ENCODE measurements around the gene PRAF2. TPM values are rescaled to one million over a fixed set of nuclear protein-coding genes. Genes with fewer than 3 reads are reported as not detected.

PRAF2 gene
- total and polyA plus RNA-seq, 9 of the 15 experiments (the other 6 are each of a cell fraction or from before 2014, with no cell fraction given), result 0.24 to 5.7 (median 2.0) TPM

GRCh38 chrX:49100704-49101628 is 27.2 kb upstream of the PRAF2 start (continued):
- no peak for TF ChIP-seq ZMIZ1 (IDR thresholded peaks at IDR 0.05; ENCODE audit: low read depth in 2 of 2, low read length in 2 of 2)
- no peak for TF ChIP-seq ZNF124 (CRISPR knock-in tag; IDR thresholded peaks at IDR 0.05)
- no peak for TF ChIP-seq CBFA2T2 (conservative IDR thresholded peaks at IDR 0.05)
- no peak for TF ChIP-seq PHF20 (IDR thresholded peaks at IDR 0.05; ENCODE audit: partially characterized antibody)
- TF ChIP-seq, protein P1, sequence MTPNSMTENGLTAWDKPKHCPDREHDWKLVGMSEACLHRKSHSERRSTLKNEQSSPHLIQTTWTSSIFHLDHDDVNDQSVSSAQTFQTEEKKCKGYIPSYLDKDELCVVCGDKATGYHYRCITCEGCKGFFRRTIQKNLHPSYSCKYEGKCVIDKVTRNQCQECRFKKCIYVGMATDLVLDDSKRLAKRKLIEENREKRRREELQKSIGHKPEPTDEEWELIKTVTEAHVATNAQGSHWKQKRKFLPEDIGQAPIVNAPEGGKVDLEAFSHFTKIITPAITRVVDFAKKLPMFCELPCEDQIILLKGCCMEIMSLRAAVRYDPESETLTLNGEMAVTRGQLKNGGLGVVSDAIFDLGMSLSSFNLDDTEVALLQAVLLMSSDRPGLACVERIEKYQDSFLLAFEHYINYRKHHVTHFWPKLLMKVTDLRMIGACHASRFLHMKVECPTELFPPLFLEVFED (CRISPR knock-in tag; conservative IDR thresholded peaks at IDR 0.05), result no peak
- no peak for TF ChIP-seq HDAC6 (IDR thresholded peaks at IDR 0.05; ENCODE audit: low read depth, low read length)
- no peak for TF ChIP-seq MTA3 (IDR thresholded peaks at IDR 0.05; ENCODE audit: borderline replicate concordance)
- no peak for TF ChIP-seq ZNF778 (CRISPR knock-in tag; IDR thresholded peaks at IDR 0.05)
- no peak for TF ChIP-seq MYBL2 (IDR thresholded peaks at IDR 0.05; ENCODE audit: low read depth)
- TF ChIP-seq MYBL2 (CRISPR knock-in tag; IDR thresholded peaks at IDR 0.05; ENCODE audit: borderline replicate concordance), result no peak
- no peak for TF ChIP-seq ELF2 (CRISPR knock-in tag; IDR thresholded peaks at IDR 0.05)
- no peak for TF ChIP-seq ARNT (IDR thresholded peaks at IDR 0.05)
- TF ChIP-seq TOE1 (IDR thresholded peaks at IDR 0.05; ENCODE audit: borderline replicate concordance), result 0 out of 2 replicates have a peak, but pooled peaks have one; percentile 1
- TF ChIP-seq TOE1 (CRISPR knock-in tag; IDR thresholded peaks at IDR 0.05; ENCODE audit: borderline replicate concordance, low read depth), result no peak
- no peak for TF ChIP-seq POLR2AphosphoS2 (IDR thresholded peaks at IDR 0.05; ENCODE audit: low read length)
- TF ChIP-seq MEF2D (tag; conservative IDR thresholded peaks at IDR 0.05; ENCODE audit: low read depth), result no peak
- TF ChIP-seq RAD51 (IDR thresholded peaks at IDR 0.05; ENCODE audit: borderline replicate concordance, low read depth), result no peak
- TF ChIP-seq TBL1XR1 (IDR thresholded peaks at IDR 0.05; ENCODE audit: low read length in 2 of 2), result no peak
- TF ChIP-seq ZBTB33 (CRISPR knock-in tag; IDR thresholded peaks at IDR 0.05), result no peak
- TF ChIP-seq, protein P2, sequence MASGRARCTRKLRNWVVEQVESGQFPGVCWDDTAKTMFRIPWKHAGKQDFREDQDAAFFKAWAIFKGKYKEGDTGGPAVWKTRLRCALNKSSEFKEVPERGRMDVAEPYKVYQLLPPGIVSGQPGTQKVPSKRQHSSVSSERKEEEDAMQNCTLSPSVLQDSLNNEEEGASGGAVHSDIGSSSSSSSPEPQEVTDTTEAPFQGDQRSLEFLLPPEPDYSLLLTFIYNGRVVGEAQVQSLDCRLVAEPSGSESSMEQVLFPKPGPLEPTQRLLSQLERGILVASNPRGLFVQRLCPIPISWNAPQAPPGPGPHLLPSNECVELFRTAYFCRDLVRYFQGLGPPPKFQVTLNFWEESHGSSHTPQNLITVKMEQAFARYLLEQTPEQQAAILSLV (tag; IDR thresholded peaks at IDR 0.05), result no peak
- TF ChIP-seq CREBBP (IDR thresholded peaks at IDR 0.05; ENCODE audit: low read depth, low read length), result no peak
